Measurements from ENCODE around the gene TEX48. TPM values are rescaled to one million over a fixed set of nuclear protein-coding genes. Genes with fewer than 3 reads are reported as not detected.

Gene TEX48
- total RNA-seq, 1 experiment from 2014 or later = not detected

- no peak for TF ChIP-seq TCF7L2 (IDR thresholded peaks at IDR 0.05; ENCODE audit: low read depth, low read length)
- no peak for TF ChIP-seq REST (IDR thresholded peaks at IDR 0.05; ENCODE audit: insufficient read depth in 1 of 2, low read depth in 2 of 2, low read length in 1 of 2)
- TF ChIP-seq CTCF (IDR thresholded peaks at IDR 0.05) = no peak
- TF ChIP-seq SIN3A (IDR thresholded peaks at IDR 0.05; ENCODE audit: borderline replicate concordance, insufficient read depth, low read depth, low read length) = no peak
- no peak for TF ChIP-seq POLR2AphosphoS5 (IDR thresholded peaks at IDR 0.05; ENCODE audit: low read depth, low read length)
- Histone ChIP-seq H3K9me3 (ENCODE audit: control insufficient read depth, insufficient read depth, low read depth, low read length) (no peaks in the 10 kb centered on the region), H3K27me3 (ENCODE audit: control insufficient read depth, insufficient read depth, low read length) (no peaks in the 10 kb centered on the region), H3K4me1 (ENCODE audit: control insufficient read depth, insufficient read depth, low read length) (no peaks in the 10 kb centered on the region), H3K4me3 (ENCODE audit: low read depth in 2 of 2, low read length in 2 of 2) (no peak overlapping the region), H3K36me3 (ENCODE audit: control insufficient read depth, insufficient read depth, low read length) (no peaks in the 10 kb centered on the region), H3K27ac (ENCODE audit: low read length) (no peak overlapping the region)
- intact Hi-C loops (cut with micrococcal nuclease; ENCODE audit: unreplicated experiment) = no loop called here
- ChIA-PET CTCF (no interaction called here), POLR2A (no interaction called here)
- no TSS peak for BruUV-seq (replicated peaks)
- ATAC-seq (no peak), DNase-seq (ENCODE audit: low read depth, low spot score) (no peak)
- in situ Hi-C loops (cut with HindIII; ENCODE audit: low pct_unique_long_range_greater_than_20kb, low sequenced_read_pairs) = no loop called here
Measured at GRCh38 chr9:114723931-114724330, 41.9 kb upstream of the TEX48 start.

- H3K4me1 ChIP-seq (ENCODE audit: control insufficient read depth, insufficient read depth, low read length) = no peaks in the 10 kb centered on the region
- no peak overlapping the region for H3K27ac ChIP-seq (ENCODE audit: low read length)
- CTCF ChIA-PET = no interaction called here
- H3K9me3 ChIP-seq (ENCODE audit: control insufficient read depth, insufficient read depth, low read depth, low read length) = no peaks in the 10 kb centered on the region
- H3K4me3 ChIP-seq (ENCODE audit: low read depth in 2 of 2, low read length in 2 of 2) = no peak overlapping the region
- intact Hi-C loops (cut with micrococcal nuclease; ENCODE audit: unreplicated experiment) = no loop called here
- no peaks in the 10 kb centered on the region for H3K27me3 ChIP-seq (ENCODE audit: control insufficient read depth, insufficient read depth, low read length)
- POLR2A ChIA-PET = no interaction called here
- no peaks in the 10 kb centered on the region for H3K36me3 ChIP-seq (ENCODE audit: control insufficient read depth, insufficient read depth, low read length)
- no peak for TF ChIP-seq POLR2AphosphoS5 (IDR thresholded peaks at IDR 0.05; ENCODE audit: low read depth, low read length)
- TF ChIP-seq TCF7L2 (IDR thresholded peaks at IDR 0.05; ENCODE audit: low read depth, low read length) = no peak
- no peak for TF ChIP-seq CTCF (IDR thresholded peaks at IDR 0.05)
- TF ChIP-seq REST (IDR thresholded peaks at IDR 0.05; ENCODE audit: insufficient read depth in 1 of 2, low read depth in 2 of 2, low read length in 1 of 2) = no peak
- TF ChIP-seq SIN3A (IDR thresholded peaks at IDR 0.05; ENCODE audit: borderline replicate concordance, insufficient read depth, low read depth, low read length) = no peak
- DNase-seq (ENCODE audit: low read depth, low spot score) (no peak), ATAC-seq (no peak)
- in situ Hi-C loops (cut with HindIII; ENCODE audit: low pct_unique_long_range_greater_than_20kb, low sequenced_read_pairs) = no loop called here
- no TSS peak for BruUV-seq (replicated peaks)
Measured at GRCh38 chr9:114722937-114723620, 41.1 kb upstream of the TEX48 start.
